HFFc6 (cell line): ENCODE measurements around the gene LOXHD1. TPM values are rescaled to one million over a fixed set of nuclear protein-coding genes. Genes with fewer than 3 reads are reported as not detected.

Experiments used
- DNase-seq: peaks from one replicate; pipeline ENCODE4 v3.0.0-alpha.2; 2018
- H3K27ac Mint-ChIP-seq: 2 replicates; pipeline ENCODE4 v1.8.0; 2020; ENCODE audit warnings: mild to moderate bottlenecking, mixed read lengths
- H3K27me3 Mint-ChIP-seq: 2 replicates; pipeline ENCODE4 v1.8.0; 2021; ENCODE audit warnings: mild to moderate bottlenecking, moderate library complexity, mixed read lengths; ENCODE audit not compliant: insufficient read depth
- H3K36me3 Mint-ChIP-seq: 2 replicates; pipeline ENCODE4 v1.8.0; 2021; ENCODE audit warnings: low read depth, mixed read lengths
- H3K4me1 Mint-ChIP-seq: 2 replicates; pipeline ENCODE4 v1.8.0; 2020; ENCODE audit warnings: low read depth, mixed read lengths
- H3K4me3 Mint-ChIP-seq: 2 replicates; pipeline ENCODE4 v1.8.0; 2020; ENCODE audit warnings: mild to moderate bottlenecking, moderate library complexity, mixed read lengths
- H3K9me3 Mint-ChIP-seq: 2 replicates; pipeline ENCODE4 v1.8.0; 2020; ENCODE audit warnings: mild to moderate bottlenecking, mixed read lengths
- CTCF ChIP-seq: fragments of 200-600 bp; sonication (generic); IDR thresholded peaks from 2 replicates; pipeline ENCODE4 v1.5.0; 2021; ENCODE audit warnings: antibody characterized with exemption, mild to moderate bottlenecking
- total RNA-seq, 6 experiments: library from RNA; stranded (reverse); fragmentation: NEBNext Ultra II Directional; extraction: Animal tissue kit (Norgen Biotek cat#: 25700); gene quantifications; 2 replicates in 1 of 6; 3 replicates in 5 of 6; pipeline ENCODE4 v1.2.3, GENCODE V29; 2021

The LOXHD1 gene
- total RNA-seq, 6 experiments from 2014 or later: not detected

GRCh38 chr18:46577546-46577945 is 79.5 kb downstream of the LOXHD1 start:
- TF ChIP-seq CTCF: no peak
- DNase-seq: no peak
- Mint-ChIP-seq H3K4me3 (no peak overlapping the region), H3K4me1 (no peaks in the 10 kb centered on the region), H3K36me3 (no peaks in the 10 kb centered on the region), H3K27ac (no peak overlapping the region), H3K9me3 (peaks cover 10% of the 10 kb centered on the region; the same call in 1 of the 2 replicates), H3K27me3 (peaks cover 8% of the 10 kb centered on the region; the same call in 1 of the 2 replicates)

- no peak overlapping the region for H3K27ac Mint-ChIP-seq
- H3K27me3 Mint-ChIP-seq: peaks cover 8% of the 10 kb centered on the region; the same call in 1 of the 2 replicates
- no peaks in the 10 kb centered on the region for H3K9me3 Mint-ChIP-seq
- no peak for DNase-seq
- H3K36me3 Mint-ChIP-seq: no peaks in the 10 kb centered on the region
- no peaks in the 10 kb centered on the region for H3K4me1 Mint-ChIP-seq
- no peak for TF ChIP-seq CTCF
- no peak overlapping the region for H3K4me3 Mint-ChIP-seq
Measured at GRCh38 chr18:46575851-46576250, 81.2 kb downstream of the LOXHD1 start.

GRCh38 chr18:46574743-46575115 is 82.3 kb downstream of the LOXHD1 start:
- no peaks in the 10 kb centered on the region for H3K9me3 Mint-ChIP-seq
- H3K27me3 Mint-ChIP-seq: peaks cover 6% of the 10 kb centered on the region; the same call in 1 of the 2 replicates
- TF ChIP-seq CTCF: no peak
- no peak for DNase-seq
- H3K36me3 Mint-ChIP-seq: no peaks in the 10 kb centered on the region
- no peaks in the 10 kb centered on the region for H3K4me1 Mint-ChIP-seq
- H3K27ac Mint-ChIP-seq: no peak overlapping the region
- no peak overlapping the region for H3K4me3 Mint-ChIP-seq

- Mint-ChIP-seq H3K9me3 (no peaks in the 10 kb centered on the region), H3K4me3 (no peak overlapping the region), H3K27ac (no peak overlapping the region), H3K4me1 (no peaks in the 10 kb centered on the region), H3K27me3 (peaks cover 6% of the 10 kb centered on the region; the same call in 1 of the 2 replicates), H3K36me3 (no peaks in the 10 kb centered on the region)
- DNase-seq: no peak
- no peak for TF ChIP-seq CTCF
Measured at GRCh38 chr18:46574000-46574742, 82.8 kb downstream of the LOXHD1 start.

GRCh38 chr18:46573156-46573555 is 83.9 kb downstream of the LOXHD1 start:
- no peaks in the 10 kb centered on the region for H3K4me1 Mint-ChIP-seq
- no peak for DNase-seq
- TF ChIP-seq CTCF: no peak
- H3K27ac Mint-ChIP-seq: no peak overlapping the region
- no peaks in the 10 kb centered on the region for H3K9me3 Mint-ChIP-seq
- no peaks in the 10 kb centered on the region for H3K36me3 Mint-ChIP-seq
- H3K4me3 Mint-ChIP-seq: no peak overlapping the region
- peaks cover 6% of the 10 kb centered on the region; the same call in 1 of the 2 replicates for H3K27me3 Mint-ChIP-seq
